Left ventricle myocardium inferior (tissue), 1 donor: ENCODE results near the gene COLEC11. TPM values are rescaled to one million over a fixed set of nuclear protein-coding genes. Genes with fewer than 3 reads are reported as not detected.
"Not testable (repeated sequence)": the region's sequence is repeated elsewhere in the genome, so short reads cannot be mapped to it uniquely, and the experiment has no call there.

Source experiments
- DNase-seq: peaks from one replicate; pipeline ENCODE4 v3.0.0-alpha.2; 2020
- H3K27ac ChIP-seq: fragments of 200-600 bp; replicated peaks from 2 replicates; pipeline ENCODE4 v1.8.0; 2021
- H3K27me3 ChIP-seq: fragments of 200-600 bp; 2 replicates; pipeline ENCODE4 v1.8.0; 2021; ENCODE audit warnings: low read depth
- H3K36me3 ChIP-seq: fragments of 200-600 bp; 2 replicates; pipeline ENCODE4 v1.8.0; 2021
- H3K4me1 ChIP-seq: fragments of 200-600 bp; 2 replicates; pipeline ENCODE4 v1.8.0; 2021
- H3K4me3 ChIP-seq: fragments of 200-600 bp; 2 replicates; pipeline ENCODE4 v1.8.0; 2021; ENCODE audit warnings: mild to moderate bottlenecking, moderate library complexity
- H3K9me3 ChIP-seq: fragments of 200-600 bp; replicated peaks from 2 replicates; pipeline ENCODE4 v1.8.0; 2021
- CTCF ChIP-seq: fragments of 200-600 bp; IDR thresholded peaks from 2 replicates; pipeline ENCODE4 v1.8.0; 2021; ENCODE audit warnings: antibody characterized with exemption, mild to moderate bottlenecking, borderline replicate concordance
- intact Hi-C: fragments of 100-400 bp; cut with micrococcal nuclease; formaldehyde crosslinking; loops from one replicate; pipeline ENCODE4 v1.11.0; 2022
- total RNA-seq: library from RNA; stranded (reverse); fragmentation: NEBNext Ultra II Directional; extraction: Animal tissue kit (Norgen Biotek cat#: 25700); gene quantifications from one replicate; pipeline ENCODE4 v1.2.1, GENCODE V29; 2021
- donor health status: DM: no; HTN: yes; CAD: no; lungs with severe emphysema.

The COLEC11 gene
- total RNA-seq, 1 donor from 2014 or later = 4.9 TPM

GRCh38 chr2:3633089-3633981 is 38.4 kb downstream of the COLEC11 start:
- no peak for TF ChIP-seq CTCF
- Histone ChIP-seq H3K4me3 (no peak overlapping the region), H3K27ac (no peak overlapping the region), H3K36me3 (no peaks in the 10 kb centered on the region), H3K27me3 (no peaks in the 10 kb centered on the region), H3K9me3 (no peaks in the 10 kb centered on the region), H3K4me1 (peaks cover 20% of the 10 kb centered on the region)
- DNase-seq = no peak
- intact Hi-C loops = no loop called here

- no peak overlapping the region for H3K27ac ChIP-seq
Observed at GRCh38 chr2:3633982-3634595, 39.2 kb downstream of the COLEC11 start.

GRCh38 chr2:3634596-3635121 is 39.7 kb downstream of the COLEC11 start:
- no peaks in the 10 kb centered on the region for H3K27me3 ChIP-seq
- intact Hi-C loops = no loop called here
- TF ChIP-seq CTCF = no peak
- H3K4me3 ChIP-seq = no peak overlapping the region
- DNase-seq = no peak
- H3K4me1 ChIP-seq = peaks cover 8% of the 10 kb centered on the region
- no peak overlapping the region for H3K27ac ChIP-seq
- no peaks in the 10 kb centered on the region for H3K9me3 ChIP-seq
- H3K36me3 ChIP-seq = no peaks in the 10 kb centered on the region

More at GRCh38 chr2:3633982-3634595, 39.2 kb downstream of the COLEC11 start:
- Histone ChIP-seq H3K4me3 (no peak overlapping the region), H3K9me3 (no peaks in the 10 kb centered on the region), H3K27me3 (no peaks in the 10 kb centered on the region), H3K36me3 (no peaks in the 10 kb centered on the region), H3K4me1 (peaks cover 12% of the 10 kb centered on the region)
- no peak for DNase-seq
- intact Hi-C loops = no loop called here
- TF ChIP-seq CTCF = no peak

- Histone ChIP-seq H3K9me3 (no peaks in the 10 kb centered on the region), H3K4me1 (peaks cover 7% of the 10 kb centered on the region), H3K27ac (no peak overlapping the region), H3K4me3 (no peak overlapping the region), H3K27me3 (no peaks in the 10 kb centered on the region), H3K36me3 (no peaks in the 10 kb centered on the region)
- TF ChIP-seq CTCF = no peak
- intact Hi-C loops = no loop called here
- DNase-seq = no peak
Observed at GRCh38 chr2:3635171-3635974, 40.5 kb downstream of the COLEC11 start.

GRCh38 chr2:3635975-3636327 is 41.0 kb downstream of the COLEC11 start:
- H3K36me3 ChIP-seq, H3K9me3 ChIP-seq, H3K27ac ChIP-seq, H3K4me3 ChIP-seq, H3K27me3 ChIP-seq, H3K4me1 ChIP-seq, intact Hi-C loops, DNase-seq: not testable (repeated sequence)
